Adrenal gland (tissue), 12 donors: ENCODE data around the gene CD300H. TPM values are rescaled to one million over a fixed set of nuclear protein-coding genes. Genes with fewer than 3 reads are reported as not detected.

Source experiments
- DNase-seq, 7 donors: peaks; one replicate each; pipeline ENCODE4 v3.0.0-alpha.2; 2019 to 2020
- H3K27ac ChIP-seq, 5 donors: fragments of 200-600 bp; sonication (generic) in 4 of 5; 1 replicate in 3 of 5; 2 replicates in 2 of 5; pipeline versions ENCODE4 v1.5.1 to v1.8.0; 2016 to 2020; ENCODE audit warnings: mild to moderate bottlenecking in 1 of 5
- H3K27me3 ChIP-seq: fragments of 200-600 bp; 2 replicates; pipeline ENCODE4 v1.8.0; 2021
- H3K36me3 ChIP-seq, 2 donors: fragments of 200-600 bp; replicated peaks in 1 of 2; 1 replicate in 1 of 2; 2 replicates in 1 of 2; pipeline versions ENCODE4 v1.5.1 to v1.8.0; 2018 to 2022
- H3K4me1 ChIP-seq, 2 donors: fragments of 200-600 bp; replicated peaks in 1 of 2; 1 replicate in 1 of 2; 2 replicates in 1 of 2; pipeline versions ENCODE4 v1.5.1 to v1.8.0; 2018 to 2021
- H3K4me3 ChIP-seq, 4 donors: fragments of 200-600 bp; sonication (generic) in 3 of 4; one replicate each; pipeline ENCODE4 v1.5.1; 2016 to 2018
- H3K9me3 ChIP-seq, 3 donors: fragments of 200-600 bp; sonication (generic) in 1 of 3; replicated peaks in 1 of 3; 1 replicate in 2 of 3; 2 replicates in 1 of 3; pipeline versions ENCODE4 v1.5.1 to v1.8.0; 2016 to 2021
- CTCF ChIP-seq, 6 experiments: fragments of 450-650 bp in 4 of 6; fragments of 200-600 bp in 2 of 6; sonication (generic) in 1 of 6; IDR thresholded peaks; 1 replicate in 5 of 6; 2 replicates in 1 of 6; pipeline versions ENCODE4 v1.5.1 to v1.8.0; 2016 to 2021; ENCODE audit warnings: antibody characterized with exemption in 6 of 6, mild to moderate bottlenecking in 2 of 6, moderate library complexity in 1 of 6
- POLR2A ChIP-seq, 2 donors: fragments of 450-650 bp; IDR thresholded peaks; one replicate each; pipeline ENCODE4 v1.6.1; 2017; ENCODE audit warnings: antibody characterized with exemption in 2 of 2, mild to moderate bottlenecking in 2 of 2, moderate library complexity in 1 of 2
- WGBS, 4 donors: extraction: QIAGEN DNeasy Blood & Tissue Kit in 2 of 4; methylation state at CpG; one replicate each; pipeline versions ENCODE4 v1.1.5 to v1.1.7; 2013 to 2017; 5-methylcytosine and 5-hydroxymethylcytosine counted together
- intact Hi-C, 2 donors: fragments of 100-400 bp; cut with DNase I; formaldehyde crosslinking; loops; one replicate each; pipeline versions ENCODE4 v1.14.1 to v1.15.0; 2022 to 2023
- polyA plus RNA-seq, 3 donors: library from polyadenylated mRNA; stranded (reverse); fragments of 200-250 nt in 2 of 3; fragments of 350-450 nt in 1 of 3; fragmentation: Illumina TruSeq in 1 of 3; extraction: RNeasy Lipid Tissue Mini Kit (QIAGEN cat#74804) in 1 of 3; gene quantifications; one replicate each; pipeline ENCODE4 v1.2.3, GENCODE V29; 2013 to 2014
- total RNA-seq, 9 donors: library from RNA; depleted of rRNA in 4 of 9; stranded (reverse); fragments of >200 nt in 4 of 9; fragments of 120-200 nt in 1 of 9; fragmentation: NEBNext Ultra II Directional in 1 of 9; extraction: Animal tissue kit (Norgen Biotek cat#: 25700) in 1 of 9; gene quantifications; one replicate each; pipeline versions ENCODE4 v1.1.0 to v1.2.4, GENCODE V29; 2013 to 2023
- donor health status: healthy with polysubstance abuse.
- donor health status: Bipolar disorder and iron deficiency.
- donor health status: DM: yes; HTN: yes; CAD: no.
- donor health status: DM: no; HTN: no; CAD: no.
- donor health status: DM: no; HTN: no; CAD: no.
- donor health status: DM: yes; HTN: yes; CAD: no.

CD300H gene
- total and polyA plus RNA-seq, 12 donors = not detected

GRCh38 chr17:74528491-74529199 is 38.7 kb downstream of the CD300H start:
- intact Hi-C loops = no loop called here
- TF ChIP-seq CTCF (IDR thresholded peaks at IDR 0.05) (no peak), POLR2A (IDR thresholded peaks at IDR 0.05) (no peak)
- Histone ChIP-seq H3K9me3 (no peaks in the 10 kb centered on the region), H3K4me3 (no peak overlapping the region), H3K27ac (peak overlapping the region in 1 of 5 donors; percentile 60), H3K4me1 (no peaks in the 10 kb centered on the region), H3K36me3 (no peaks in the 10 kb centered on the region), H3K27me3 (no peaks in the 10 kb centered on the region)
- WGBS, 4 donors = 47 to 64% (median 59%) methylated on average over 7 to 8 of the region's 8 CpGs
- DNase-seq = peak in 5 of 7 donors; percentile 26 to 73 (median 68)

GRCh38 chr17:74527756-74528155 is 39.6 kb downstream of the CD300H start:
- no peaks in the 10 kb centered on the region for H3K36me3 ChIP-seq
- no peaks in the 10 kb centered on the region for H3K27me3 ChIP-seq
- WGBS, 4 donors = 77 to 86% (median 80%) methylated on average over 7 to 8 of the region's 8 CpGs
- intact Hi-C loops = no loop called here
- H3K4me1 ChIP-seq = no peaks in the 10 kb centered on the region
- TF ChIP-seq POLR2A (IDR thresholded peaks at IDR 0.05) (no peak), CTCF (IDR thresholded peaks at IDR 0.05) (no peak)
- H3K27ac ChIP-seq = no peak overlapping the region
- no peak overlapping the region for H3K4me3 ChIP-seq
- DNase-seq = peak in 2 of 7 donors; percentile 1 to 11
- no peaks in the 10 kb centered on the region for H3K9me3 ChIP-seq

GRCh38 chr17:74527081-74527480 is 40.2 kb downstream of the CD300H start:
- WGBS, 4 donors = 84 to 94% (median 87%) methylated on average over 5 of the region's 5 CpGs
- Histone ChIP-seq H3K27me3 (no peaks in the 10 kb centered on the region), H3K4me1 (no peaks in the 10 kb centered on the region), H3K27ac (no peak overlapping the region), H3K9me3 (no peaks in the 10 kb centered on the region), H3K4me3 (no peak overlapping the region), H3K36me3 (no peaks in the 10 kb centered on the region)
- no peak for TF ChIP-seq CTCF (IDR thresholded peaks at IDR 0.05)
- no peak for TF ChIP-seq POLR2A (IDR thresholded peaks at IDR 0.05)
- intact Hi-C loops = no loop called here
- DNase-seq = peak in 1 of 7 donors; percentile 33

GRCh38 chr17:74526681-74527080 is 40.6 kb downstream of the CD300H start:
- no peak overlapping the region for H3K27ac ChIP-seq
- WGBS, 4 donors = 67 to 85% (median 71%) methylated on average over 3 of the region's 3 CpGs
- H3K27me3 ChIP-seq = no peaks in the 10 kb centered on the region
- no peaks in the 10 kb centered on the region for H3K4me1 ChIP-seq
- intact Hi-C loops = no loop called here
- H3K9me3 ChIP-seq = no peaks in the 10 kb centered on the region
- H3K4me3 ChIP-seq = no peak overlapping the region
- TF ChIP-seq CTCF (IDR thresholded peaks at IDR 0.05) = no peak
- peak in 1 of 7 donors; percentile 10 for DNase-seq
- no peaks in the 10 kb centered on the region for H3K36me3 ChIP-seq
